Stimulated activated CD8-positive, alpha-beta memory T cell treated with anti-CD3 and anti-CD28 coated beads, Interleukin-4, amount 100 ng/mL, for 4 hours (primary cell): ENCODE results near the gene ZNF629.

Source experiments
- DNase-seq, 2 donors: peaks; one replicate each; pipeline ENCODE4 v3.0.0-alpha.2; 2020; ENCODE audit warnings: low read depth in 2 of 2, low spot score in 1 of 2

ZNF629 gene

GRCh38 chr16:30767767-30768465 lies 19.1 kb downstream of the ZNF629 start:
- no peak for DNase-seq

DNA sequence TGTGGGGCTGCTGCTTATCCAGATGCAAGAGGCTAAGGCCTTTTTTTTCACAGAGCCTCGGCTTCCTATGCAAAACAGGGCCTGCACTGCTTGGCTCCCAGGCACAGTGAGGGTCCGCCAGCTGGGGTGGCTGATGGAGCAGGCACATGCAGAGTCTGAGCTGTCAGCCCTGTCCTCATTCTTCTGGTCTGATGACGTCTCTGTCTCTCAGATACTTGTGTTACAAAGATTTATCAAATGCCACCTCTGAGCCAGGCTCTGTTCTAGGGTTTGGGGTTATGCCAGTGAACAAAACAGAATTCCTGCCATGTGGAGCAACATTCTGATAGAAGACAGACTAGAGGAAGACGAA lies 20.1 kb downstream of the ZNF629 start:
- no peak for DNase-seq

DNA sequence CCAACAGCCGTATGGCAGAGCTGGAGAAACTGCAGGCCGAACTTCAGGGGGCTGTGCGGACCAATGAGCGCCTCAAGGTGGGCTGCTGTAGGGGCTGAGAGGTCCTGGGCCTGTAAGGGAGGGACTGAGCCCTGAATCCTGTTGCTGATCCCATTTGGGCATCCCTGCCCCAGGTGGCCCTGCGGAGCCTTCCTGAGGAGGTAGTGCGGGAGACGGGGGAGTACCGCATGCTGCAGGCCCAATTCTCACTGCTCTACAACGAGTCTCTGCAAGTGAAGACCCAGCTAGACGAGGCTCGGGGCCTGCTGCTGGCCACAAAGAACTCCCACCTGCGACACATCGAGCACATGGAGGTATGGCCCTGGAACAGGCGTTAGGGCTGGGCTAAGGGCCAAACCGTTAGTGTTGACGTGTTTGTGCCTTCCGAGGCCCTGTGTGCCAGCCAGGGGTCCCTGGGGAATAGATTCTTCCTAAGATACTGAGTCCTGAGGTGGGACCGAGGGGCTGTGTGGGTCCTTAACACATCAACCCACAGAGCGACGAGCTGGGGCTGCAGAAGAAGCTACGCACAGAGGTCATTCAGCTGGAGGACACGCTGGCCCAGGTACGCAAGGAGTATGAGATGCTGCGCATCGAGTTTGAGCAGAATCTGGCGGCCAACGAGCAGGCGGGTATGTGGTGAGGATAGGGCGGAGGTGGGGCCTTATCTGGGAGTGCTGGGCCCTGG lies 20.6 kb downstream of the ZNF629 start:
- DNase-seq = no peak

DNA sequence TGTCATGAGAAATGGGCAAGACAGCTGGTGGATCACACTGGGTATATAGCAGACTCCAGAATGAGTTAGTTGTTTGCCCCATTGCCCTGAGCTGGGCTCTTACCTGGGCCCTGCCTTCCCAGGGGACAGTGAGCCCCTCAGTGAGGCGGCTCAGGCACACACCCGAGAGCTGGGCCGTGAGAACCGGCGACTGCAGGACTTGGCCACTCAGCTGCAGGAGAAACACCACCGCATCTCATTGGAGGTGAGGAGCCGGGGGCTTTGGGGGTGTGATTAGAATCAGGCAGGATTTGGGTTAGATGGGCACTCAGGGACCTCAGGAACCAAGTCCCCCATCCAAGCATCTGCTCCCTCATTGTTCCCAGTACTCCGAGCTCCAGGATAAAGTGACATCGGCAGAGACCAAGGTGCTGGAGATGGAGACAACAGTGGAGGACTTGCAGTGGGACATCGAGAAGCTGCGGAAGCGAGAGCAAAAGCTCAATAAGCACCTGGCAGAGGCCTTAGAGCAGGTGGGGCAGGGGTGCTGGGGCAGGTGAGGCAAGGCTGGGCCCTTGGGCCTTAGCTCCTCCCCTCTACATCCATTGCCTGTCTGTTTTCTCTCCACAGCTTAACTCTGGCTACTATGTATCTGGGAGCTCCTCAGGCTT lies 22.1 kb downstream of the ZNF629 start:
- no peak for DNase-seq

DNA sequence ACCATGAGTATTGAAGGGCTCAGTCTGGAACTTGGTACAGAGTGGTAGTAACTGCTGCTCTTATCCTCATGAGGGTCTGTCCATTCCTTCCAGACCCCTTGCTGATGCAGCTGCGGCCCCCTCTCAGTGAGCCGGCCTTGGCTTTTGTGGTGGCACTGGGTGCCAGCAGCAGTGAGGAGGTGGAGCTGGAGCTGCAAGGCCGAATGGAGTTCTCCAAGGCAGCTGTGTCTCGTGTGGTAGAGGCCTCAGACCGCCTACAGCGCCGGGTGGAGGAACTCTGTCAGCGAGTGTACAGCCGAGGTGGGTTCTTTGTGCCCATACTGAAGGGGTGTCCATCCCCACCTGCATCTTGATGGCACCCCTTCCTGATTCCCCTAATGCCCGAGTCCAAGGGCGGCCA lies 22.9 kb downstream of the ZNF629 start:
- DNase-seq = no peak

- DNase-seq = no peak
These were observed 23.8 kb downstream of the ZNF629 start for GRCh38 chr16:30762991-30763725.

- peak; percentile 65 to 89 for DNase-seq
These were observed 24.8 kb downstream of the ZNF629 start, which contains the start of the genes CFAP119 and RNF40 for GRCh38 chr16:30761928-30762902. Gene CFAP119, minus strand, starts transcription at chr16:30762062. Its CDS starts 314 bp downstream, at chr16:30761748. Gene RNF40, plus strand, starts transcription at chr16:30762322. Its CDS starts 224 bp downstream, at chr16:30762546.

GRCh38 chr16:30761427-30761927 lies 25.5 kb downstream of the ZNF629 start:
- DNase-seq = peak; percentile 14 to 30

DNA sequence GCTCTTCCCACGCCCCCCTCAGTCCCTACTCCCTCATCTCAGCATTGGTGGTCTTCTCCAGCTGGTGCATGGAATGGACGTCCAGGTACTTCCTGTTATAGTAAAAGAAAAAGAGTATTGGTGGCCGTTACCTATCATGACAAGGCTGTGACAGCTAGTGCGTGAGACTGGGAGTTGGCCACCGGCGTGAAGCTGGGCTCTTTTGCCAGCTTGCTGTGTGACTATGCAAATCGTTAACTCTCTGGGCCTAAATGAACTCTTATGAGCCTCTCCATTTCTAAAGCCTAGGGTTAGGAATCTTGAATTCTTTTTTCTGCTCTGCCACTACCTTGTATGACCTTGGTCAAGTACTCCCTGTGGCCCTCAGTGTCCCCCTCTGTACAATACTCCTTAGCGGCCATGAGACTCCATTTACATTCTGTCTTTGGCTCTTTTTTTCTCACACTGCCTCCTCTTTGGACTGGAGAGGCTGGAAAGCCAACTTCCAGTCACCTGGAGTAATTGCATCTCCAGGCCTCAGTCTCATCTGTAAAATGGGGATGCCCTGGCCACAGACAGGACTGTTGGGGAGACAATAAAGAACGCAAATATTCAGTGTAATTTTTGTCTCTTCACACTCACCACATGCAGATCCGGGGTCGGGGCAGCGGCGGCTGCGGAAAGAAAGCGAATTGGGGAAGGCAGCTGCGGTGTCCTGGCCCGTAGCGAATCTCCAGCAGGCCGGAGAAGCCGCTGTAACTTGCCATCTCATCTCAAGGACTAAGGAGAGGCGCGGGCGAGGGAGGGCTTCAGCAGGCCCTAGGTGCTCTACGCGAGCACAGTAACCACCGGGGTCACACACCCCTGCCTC lies 26.2 kb downstream of the ZNF629 start:
- DNase-seq = no peak

DNA sequence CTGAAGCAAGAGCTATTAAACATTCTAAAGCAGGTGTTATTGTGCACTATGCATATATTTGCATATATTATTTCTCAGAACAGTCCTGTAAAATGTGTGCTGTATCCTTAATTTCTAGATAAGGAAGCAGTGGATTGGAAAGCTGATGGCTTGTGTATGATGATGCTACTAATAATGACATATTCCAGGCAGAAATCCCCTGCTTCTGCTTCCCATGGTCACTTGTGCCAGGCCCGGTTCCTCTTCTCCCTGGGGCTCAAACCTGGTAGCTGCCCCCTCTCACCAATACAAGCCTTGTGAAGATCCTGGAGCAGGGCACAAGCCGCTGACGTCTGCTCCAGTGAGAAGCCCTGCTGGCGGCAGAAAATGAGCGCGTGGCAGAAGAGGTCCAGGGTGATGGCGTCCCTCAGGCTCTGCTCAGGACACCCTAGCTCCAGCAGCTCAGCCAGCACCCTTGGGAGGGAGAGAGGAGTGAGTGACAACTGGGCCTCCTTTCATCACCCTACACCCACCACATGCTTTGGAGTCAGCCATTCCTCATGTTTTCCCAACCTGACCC lies 26.9 kb downstream of the ZNF629 start:
- no peak for DNase-seq

GRCh38 chr16:30758988-30759491 lies 28.0 kb downstream of the ZNF629 start:
- no peak for DNase-seq

GRCh38 chr16:30757316-30757715 lies 29.7 kb downstream of the ZNF629 start:
- DNase-seq = no peak

DNA sequence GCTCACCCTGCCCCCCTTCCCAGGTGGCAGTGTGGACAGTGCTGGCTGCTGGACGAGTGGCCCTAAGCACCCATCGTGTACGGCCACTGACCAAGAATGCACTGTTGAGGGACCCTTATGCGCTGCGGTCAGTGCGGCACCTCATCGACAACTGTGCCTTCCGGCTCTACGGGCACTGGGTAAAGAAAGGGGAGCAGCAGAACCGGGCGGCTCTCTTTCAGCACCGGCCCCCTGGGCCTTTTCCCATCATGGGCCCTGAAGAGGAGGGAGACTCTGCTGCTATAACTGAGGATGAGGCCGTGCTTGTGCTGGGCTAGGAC lies 30.3 kb downstream of the ZNF629 start:
- DNase-seq = no peak

GRCh38 chr16:30755955-30756780 lies 30.8 kb downstream of the ZNF629 start:
- no peak for DNase-seq

GRCh38 chr16:30753596-30753995 lies 33.4 kb downstream of the ZNF629 start:
- DNase-seq = no peak

DNA sequence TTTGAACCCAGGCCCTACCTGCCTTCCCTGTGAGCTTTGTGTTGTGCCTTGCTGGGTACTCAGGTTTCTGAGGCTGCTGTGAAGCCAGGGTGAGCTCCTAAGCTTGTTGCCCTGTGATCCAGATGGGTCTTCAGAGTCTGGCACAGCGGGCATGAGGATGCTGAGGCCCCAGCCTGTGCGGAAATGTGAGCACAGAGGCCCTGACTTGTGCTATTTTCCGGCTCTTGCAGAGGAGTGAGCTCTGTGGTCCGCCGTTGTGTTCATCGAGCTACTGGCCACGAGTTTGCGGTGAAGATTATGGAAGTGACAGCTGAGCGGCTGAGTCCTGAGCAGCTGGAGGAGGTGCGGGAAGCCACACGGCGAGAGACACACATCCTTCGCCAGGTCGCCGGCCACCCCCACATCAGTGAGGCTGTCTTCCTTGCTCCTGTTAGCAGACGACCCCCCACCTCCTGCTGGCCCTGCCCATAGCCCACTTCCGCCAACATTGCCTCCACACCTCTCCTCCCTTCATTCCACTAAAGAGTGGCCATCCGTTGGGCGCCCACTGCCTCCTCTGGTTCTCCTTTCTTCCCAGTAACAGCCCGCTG lies 36.0 kb downstream of the ZNF629 start:
- no peak for DNase-seq

DNA sequence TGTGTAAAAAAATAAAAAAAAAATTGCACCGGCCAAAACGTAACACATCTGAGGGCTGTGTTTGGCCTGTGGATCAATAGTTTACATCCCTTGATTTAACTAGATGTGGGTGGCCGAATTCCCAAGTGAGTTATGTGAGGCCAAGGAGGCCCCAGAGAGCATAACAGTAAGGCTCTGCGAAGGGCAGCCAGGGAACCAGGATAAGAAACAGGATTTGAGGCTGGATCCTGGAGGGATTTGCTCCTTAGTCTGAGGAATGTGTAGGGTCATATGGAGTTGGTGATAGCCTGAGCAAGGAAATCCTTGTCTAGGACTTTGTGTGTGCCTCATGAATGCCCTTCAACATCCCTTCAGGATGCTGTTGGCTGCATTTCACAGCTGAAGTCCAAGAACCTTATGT lies 36.8 kb downstream of the ZNF629 start:
- DNase-seq = no peak
